Thyroid gland (tissue), 4 donors: ENCODE results near the gene CADPS.

Experiments used
- POLR2A ChIP-seq, 2 donors: fragments of 450-650 bp; IDR thresholded peaks; one replicate each; pipeline ENCODE4 v1.6.1; 2017; ENCODE audit warnings: antibody characterized with exemption in 2 of 2, mild to moderate bottlenecking in 2 of 2, moderate library complexity in 1 of 2
- TF ChIP-seq, protein P1 (sequence below), 6 experiments: fragments of 200-600 bp in 3 of 6; fragments of 450-650 bp in 3 of 6; sonication (generic) in 3 of 6; IDR thresholded peaks; one replicate each; pipeline ENCODE4 v1.5.1; 2016 to 2019; ENCODE audit warnings: antibody characterized with exemption in 6 of 6, mild to moderate bottlenecking in 2 of 6, inconsistent platforms in 1 of 6, moderate library complexity in 1 of 6

DNA sequence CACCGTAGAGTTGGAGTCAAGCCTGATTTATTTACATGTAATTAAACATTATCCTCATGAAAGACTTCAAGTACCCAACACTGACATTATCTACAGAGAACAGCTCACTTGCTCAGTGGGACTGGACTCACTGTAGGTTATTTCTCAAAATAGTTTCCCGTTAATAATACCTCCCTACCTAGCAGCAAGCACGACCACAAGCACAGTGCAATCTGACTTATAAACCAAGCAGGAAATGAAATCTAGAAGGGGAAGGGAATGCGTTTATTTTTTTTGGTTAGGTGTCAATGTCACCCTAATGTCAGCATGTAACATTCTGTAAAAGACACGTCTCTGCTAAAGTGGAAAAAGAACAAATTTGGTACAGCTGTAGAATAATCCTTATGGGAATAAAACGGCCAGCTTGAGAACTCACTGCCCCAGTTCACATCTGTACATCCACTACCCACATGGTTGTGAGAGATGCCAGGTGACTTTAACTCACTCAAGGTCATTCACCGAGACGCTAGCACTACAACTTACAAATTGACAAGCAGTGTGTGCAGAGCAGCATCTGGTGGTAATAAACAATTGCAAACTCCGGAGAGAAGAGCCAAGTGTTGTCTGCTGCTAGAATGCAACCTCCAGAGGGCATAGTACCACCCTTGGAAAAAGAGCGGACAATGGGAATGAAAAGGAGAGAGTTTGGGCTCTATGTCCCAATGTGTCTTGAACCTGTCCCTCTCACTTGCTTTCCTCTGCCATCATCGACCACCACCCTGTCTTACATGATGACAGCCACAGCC, 242.5 kb downstream of the CADPS start:
- TF ChIP-seq, protein P1, sequence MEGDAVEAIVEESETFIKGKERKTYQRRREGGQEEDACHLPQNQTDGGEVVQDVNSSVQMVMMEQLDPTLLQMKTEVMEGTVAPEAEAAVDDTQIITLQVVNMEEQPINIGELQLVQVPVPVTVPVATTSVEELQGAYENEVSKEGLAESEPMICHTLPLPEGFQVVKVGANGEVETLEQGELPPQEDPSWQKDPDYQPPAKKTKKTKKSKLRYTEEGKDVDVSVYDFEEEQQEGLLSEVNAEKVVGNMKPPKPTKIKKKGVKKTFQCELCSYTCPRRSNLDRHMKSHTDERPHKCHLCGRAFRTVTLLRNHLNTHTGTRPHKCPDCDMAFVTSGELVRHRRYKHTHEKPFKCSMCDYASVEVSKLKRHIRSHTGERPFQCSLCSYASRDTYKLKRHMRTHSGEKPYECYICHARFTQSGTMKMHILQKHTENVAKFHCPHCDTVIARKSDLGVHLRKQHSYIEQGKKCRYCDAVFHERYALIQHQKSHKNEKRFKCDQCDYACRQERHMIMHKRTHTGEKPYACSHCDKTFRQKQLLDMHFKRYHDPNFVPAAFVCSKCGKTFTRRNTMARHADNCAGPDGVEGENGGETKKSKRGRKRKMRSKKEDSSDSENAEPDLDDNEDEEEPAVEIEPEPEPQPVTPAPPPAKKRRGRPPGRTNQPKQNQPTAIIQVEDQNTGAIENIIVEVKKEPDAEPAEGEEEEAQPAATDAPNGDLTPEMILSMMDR (IDR thresholded peaks at IDR 0.05) = no peak
- TF ChIP-seq POLR2A (IDR thresholded peaks at IDR 0.05) = no peak
